Mesenchymal stem cell (in vitro differentiated cells and primary cell): ENCODE measurements around the gene ANTXRL.
"Not testable (repeated sequence)": the region's sequence is repeated elsewhere in the genome, so short reads cannot be mapped to it uniquely, and the experiment has no call there.

Experiments
- DNase-seq: peaks from one replicate; pipeline ENCODE4 v3.0.0-alpha.2; 2013
- H2AFZ ChIP-seq: one replicate; pipeline ENCODE4 v1.6.1; 2013; ENCODE audit warnings: low read depth, mild to moderate bottlenecking, control low read depth, inconsistent platforms, low read length, moderate library complexity
- H2AK5ac ChIP-seq: 2 replicates; pipeline ENCODE4 v1.6.1; 2013; ENCODE audit warnings: low read length, moderate library complexity, mild to moderate bottlenecking, inconsistent platforms; ENCODE audit not compliant: severe bottlenecking
- H2BK120ac ChIP-seq: one replicate; pipeline ENCODE4 v1.6.1; 2013; ENCODE audit warnings: low read depth, mild to moderate bottlenecking, inconsistent platforms, low read length, moderate library complexity
- H2BK12ac ChIP-seq, 2 experiments: one replicate each; pipeline ENCODE4 v1.6.1; 2013; ENCODE audit warnings: inconsistent platforms in 2 of 2, low read length in 2 of 2, mild to moderate bottlenecking in 2 of 2, moderate library complexity in 2 of 2, control low read depth in 1 of 2
- H2BK15ac ChIP-seq: one replicate; pipeline ENCODE4 v1.6.1; 2013; ENCODE audit warnings: mild to moderate bottlenecking, low read depth, inconsistent platforms; ENCODE audit not compliant: poor library complexity, severe bottlenecking
- H2BK5ac ChIP-seq: 2 replicates; pipeline ENCODE4 v1.6.1; 2013; ENCODE audit warnings: low read depth, mild to moderate bottlenecking, low read length, control low read depth, inconsistent platforms; ENCODE audit not compliant: poor library complexity, severe bottlenecking
- H3K14ac ChIP-seq, 2 experiments: one replicate each; pipeline ENCODE4 v1.6.1; 2013; ENCODE audit warnings: inconsistent platforms in 2 of 2, low read length in 2 of 2, control low read depth in 1 of 2, mild to moderate bottlenecking in 1 of 2, moderate library complexity in 1 of 2
- H3K18ac ChIP-seq, 2 experiments: one replicate each; pipeline ENCODE4 v1.6.1; 2013; ENCODE audit warnings: inconsistent platforms in 2 of 2, low read length in 2 of 2, control low read depth in 1 of 2, low read depth in 1 of 2, mild to moderate bottlenecking in 1 of 2
- H3K23ac ChIP-seq, 2 experiments: one replicate each; pipeline ENCODE4 v1.6.1; 2013; ENCODE audit warnings: inconsistent platforms in 2 of 2, low read length in 2 of 2, mild to moderate bottlenecking in 2 of 2, moderate library complexity in 2 of 2, control low read depth in 1 of 2
- H3K27ac ChIP-seq: 2 replicates; pipeline ENCODE4 v1.5.1; 2013; ENCODE audit warnings: mild to moderate bottlenecking, moderate library complexity, low read length, control low read depth, inconsistent platforms; ENCODE audit not compliant: poor library complexity, severe bottlenecking
- H3K27me3 ChIP-seq, 2 experiments: 2 replicates each; pipeline versions ENCODE4 v1.6.1 to v1.7.0; 2013; ENCODE audit warnings: low read length in 2 of 2, mild to moderate bottlenecking in 2 of 2, moderate library complexity in 2 of 2, control low read depth in 1 of 2, inconsistent platforms in 1 of 2; ENCODE audit not compliant: control insufficient read depth in 1 of 2, insufficient read depth in 1 of 2
- H3K36me3 ChIP-seq, 2 experiments: 2 replicates each; pipeline versions ENCODE4 v1.6.1 to v1.7.0; 2013; ENCODE audit warnings: low read length in 2 of 2, control low read depth in 1 of 2, inconsistent platforms in 1 of 2, low read depth in 1 of 2, mild to moderate bottlenecking in 1 of 2; ENCODE audit not compliant: insufficient read depth in 2 of 2, control insufficient read depth in 1 of 2
- H3K4ac ChIP-seq, 2 experiments: one replicate each; pipeline ENCODE4 v1.6.1; 2013; ENCODE audit warnings: inconsistent platforms in 2 of 2, low read length in 2 of 2, mild to moderate bottlenecking in 2 of 2, moderate library complexity in 2 of 2, control low read depth in 1 of 2, low read depth in 1 of 2
- H3K4me1 ChIP-seq: 2 replicates; pipeline ENCODE4 v1.6.1; 2013; ENCODE audit warnings: low read depth, low read length, control low read depth; ENCODE audit not compliant: control insufficient read depth, insufficient read depth
- H3K4me2 ChIP-seq: 2 replicates; pipeline ENCODE4 v1.6.1; 2013; ENCODE audit warnings: low read length, mild to moderate bottlenecking, inconsistent platforms; ENCODE audit not compliant: poor library complexity, severe bottlenecking
- H3K4me3 ChIP-seq, 2 experiments: 2 replicates each; pipeline versions ENCODE4 v1.5.1 to v1.7.0; 2013; ENCODE audit warnings: low read length in 2 of 2, mild to moderate bottlenecking in 2 of 2, control low read depth in 1 of 2, low read depth in 1 of 2; ENCODE audit not compliant: insufficient read depth in 1 of 2
- H3K79me1 ChIP-seq: replicated peaks from 2 replicates; pipeline ENCODE4 v1.6.1; 2013; ENCODE audit warnings: mild to moderate bottlenecking, control low read depth, low read length, inconsistent platforms; ENCODE audit not compliant: poor library complexity, severe bottlenecking
- H3K9ac ChIP-seq: 2 replicates; pipeline ENCODE4 v1.7.0; 2013; ENCODE audit warnings: mild to moderate bottlenecking, low read length, moderate library complexity
- H3K9me3 ChIP-seq: 2 replicates; pipeline ENCODE4 v1.7.0; 2013; ENCODE audit warnings: mild to moderate bottlenecking, low read length; ENCODE audit not compliant: control insufficient read depth
- H4K8ac ChIP-seq: one replicate; pipeline ENCODE4 v1.6.1; 2013; ENCODE audit warnings: inconsistent platforms, mild to moderate bottlenecking, low read length, moderate library complexity
- H4K91ac ChIP-seq: one replicate; pipeline ENCODE4 v1.6.1; 2013; ENCODE audit warnings: mild to moderate bottlenecking, low read length, inconsistent platforms
- WGBS: methylation state at CpG from one replicate; pipeline ENCODE4 v1.1.7; 2013; ENCODE audit warnings: mixed read lengths; 5-methylcytosine and 5-hydroxymethylcytosine counted together

Gene ANTXRL

DNA sequence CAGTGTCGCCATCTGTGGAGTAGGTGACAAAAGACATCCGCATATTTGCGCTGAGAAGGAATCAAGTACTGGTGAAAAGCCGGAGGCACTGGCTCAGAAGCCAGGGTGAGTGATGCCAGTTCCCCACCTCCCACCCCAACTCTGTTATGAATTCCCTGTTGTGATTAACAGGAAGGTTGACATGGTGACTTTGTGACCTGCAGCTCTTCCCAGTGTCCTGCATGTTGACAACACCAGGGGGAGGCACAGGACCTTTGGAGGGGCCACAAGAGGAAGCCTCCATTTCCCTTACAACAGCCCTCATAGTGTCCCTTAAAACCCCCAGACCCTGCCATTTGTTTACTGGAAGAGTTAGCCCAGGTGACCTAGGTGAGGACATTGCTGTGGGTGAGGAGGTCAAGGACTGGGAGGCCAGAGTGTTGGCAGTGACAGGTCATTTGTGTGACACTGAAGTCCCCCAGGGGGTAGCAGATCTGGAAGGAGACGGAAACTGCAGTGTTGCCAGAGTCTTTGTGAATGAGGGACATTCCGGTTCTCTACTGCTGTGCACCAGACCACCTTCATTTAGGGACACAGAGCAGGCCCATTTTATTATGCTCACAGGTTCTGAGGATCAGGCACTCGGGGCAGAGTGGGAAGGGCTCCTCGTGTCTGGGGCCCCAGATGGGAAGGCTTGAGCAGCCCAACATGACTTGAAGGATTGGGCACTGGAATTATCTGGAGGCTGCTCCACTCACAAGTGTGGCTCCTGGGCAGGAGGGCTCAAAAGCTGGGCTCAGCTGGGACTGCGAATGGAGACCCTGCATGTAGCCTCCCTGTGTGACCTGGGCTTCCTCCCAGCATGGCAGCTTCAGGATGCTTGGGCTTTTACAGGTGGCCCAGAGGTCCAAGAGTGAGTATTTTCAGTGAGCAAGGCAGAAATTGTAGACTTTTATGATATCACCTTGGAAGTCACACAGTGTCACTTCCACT lies 13.0 kb upstream of the ANTXRL start:
- Histone ChIP-seq H3K14ac (no peak overlapping the region), H3K9ac (no peak overlapping the region), H3K4me1 (no peaks in the 10 kb centered on the region), H2BK120ac (no peak overlapping the region), H3K4ac (no peak overlapping the region), H3K4me2 (no peak overlapping the region), H4K91ac (no peak overlapping the region), H2BK15ac (no peak overlapping the region), H3K27ac (no peak overlapping the region), H4K8ac (no peak overlapping the region), H3K9me3 (no peaks in the 10 kb centered on the region), H3K18ac (no peak overlapping the region), H2AK5ac (no peak overlapping the region), H3K27me3 (peaks cover 9 to 16% of the 10 kb centered on the region in 2 experiments), H3K4me3 (no peak overlapping the region), H3K23ac (no peak overlapping the region), H2BK12ac (no peak overlapping the region), H3K79me1 (no peaks in the 10 kb centered on the region), H2AFZ (no peak overlapping the region), H2BK5ac (no peak overlapping the region), H3K36me3 (no peaks in the 10 kb centered on the region)
- DNase-seq = no peak
- WGBS = 75% methylated on average over 9 of the region's 9 CpGs

DNA sequence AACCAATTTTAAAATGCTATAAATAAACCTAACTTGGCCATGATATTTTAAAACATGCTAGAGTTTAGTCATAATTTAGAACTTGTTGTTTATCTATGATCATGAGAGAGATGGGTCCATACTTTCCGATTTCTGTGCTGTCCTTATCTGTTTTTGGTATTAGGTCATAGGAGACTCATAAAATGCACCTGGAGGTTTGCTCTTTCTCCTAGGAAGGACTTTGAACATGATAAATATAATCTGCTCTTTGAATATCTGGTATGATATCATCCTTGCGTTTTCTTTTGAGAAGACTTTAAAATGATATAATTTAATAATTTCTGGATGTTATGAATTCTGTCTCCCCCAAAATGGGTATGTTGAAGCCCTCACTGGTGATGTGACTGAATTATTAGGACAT lies 9.0 kb upstream of the ANTXRL start:
- H3K4me2 ChIP-seq = no peak overlapping the region
- H3K18ac ChIP-seq = no peak overlapping the region
- 89% methylated on average over 2 of the region's 2 CpGs for WGBS
- no peak for DNase-seq
- H3K36me3 ChIP-seq = no peaks in the 10 kb centered on the region
- H2AK5ac ChIP-seq = no peak overlapping the region
- H3K23ac ChIP-seq = no peak overlapping the region
- no peaks in the 10 kb centered on the region for H3K79me1 ChIP-seq
- no peaks in the 10 kb centered on the region for H3K9me3 ChIP-seq
- no peak overlapping the region for H3K14ac ChIP-seq
- H2BK5ac ChIP-seq = no peak overlapping the region
- no peak overlapping the region for H2BK15ac ChIP-seq
- no peak overlapping the region for H3K9ac ChIP-seq
- no peak overlapping the region for H2BK120ac ChIP-seq
- no peak overlapping the region for H2BK12ac ChIP-seq
- H3K27me3 ChIP-seq = peaks cover 25 to 29% of the 10 kb centered on the region in 2 experiments
- no peak overlapping the region for H4K8ac ChIP-seq
- peaks cover 6% of the 10 kb centered on the region for H3K4me1 ChIP-seq
- no peak overlapping the region for H3K27ac ChIP-seq
- no peak overlapping the region for H4K91ac ChIP-seq
- H3K4ac ChIP-seq = no peak overlapping the region
- H2AFZ ChIP-seq = no peak overlapping the region
- H3K4me3 ChIP-seq = no peak overlapping the region

DNA sequence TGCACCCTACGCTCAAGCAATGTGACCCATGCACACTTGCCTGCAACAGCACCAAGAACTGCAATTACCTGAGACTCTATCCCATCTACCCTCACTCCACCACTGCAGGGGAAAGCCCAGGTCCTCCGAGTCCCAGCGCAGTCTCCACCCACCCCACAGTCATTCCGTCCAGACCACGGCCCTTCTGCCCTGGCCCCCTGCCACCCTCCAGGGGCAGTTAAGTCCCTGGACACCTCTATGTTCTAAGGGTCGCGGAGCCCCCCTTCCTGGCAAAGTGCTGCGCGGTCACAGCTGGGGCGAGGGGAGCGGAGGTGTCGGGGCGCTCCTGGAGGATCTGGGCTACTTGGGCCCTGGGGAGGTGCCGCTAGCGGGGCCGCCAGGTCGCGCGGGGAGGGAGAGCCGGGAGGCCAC lies 4.4 kb upstream of the ANTXRL start:
- not testable (repeated sequence) for H4K91ac ChIP-seq, H3K9ac ChIP-seq, H3K18ac ChIP-seq, H2BK120ac ChIP-seq, H3K79me1 ChIP-seq, H2BK12ac ChIP-seq, H4K8ac ChIP-seq, H3K27ac ChIP-seq, H3K9me3 ChIP-seq, H2BK5ac ChIP-seq, H3K36me3 ChIP-seq, H2BK15ac ChIP-seq, DNase-seq, H3K4ac ChIP-seq, H2AK5ac ChIP-seq
- Histone ChIP-seq H3K4me2 (peak overlapping the region; percentile 95), H2AFZ (peak overlapping the region; percentile 67), H3K14ac (peak overlapping the region in 1 of 2 experiments; percentile 79), H3K23ac (peak overlapping the region in 1 of 2 experiments; percentile 85), H3K27me3 (peaks cover 26 to 57% of the 10 kb centered on the region in 2 experiments), H3K4me1 (peaks cover 15% of the 10 kb centered on the region), H3K4me3 (peak overlapping the region; percentile 40 to 63)
- WGBS = 8% methylated on average over 20 of the region's 20 CpGs

DNA sequence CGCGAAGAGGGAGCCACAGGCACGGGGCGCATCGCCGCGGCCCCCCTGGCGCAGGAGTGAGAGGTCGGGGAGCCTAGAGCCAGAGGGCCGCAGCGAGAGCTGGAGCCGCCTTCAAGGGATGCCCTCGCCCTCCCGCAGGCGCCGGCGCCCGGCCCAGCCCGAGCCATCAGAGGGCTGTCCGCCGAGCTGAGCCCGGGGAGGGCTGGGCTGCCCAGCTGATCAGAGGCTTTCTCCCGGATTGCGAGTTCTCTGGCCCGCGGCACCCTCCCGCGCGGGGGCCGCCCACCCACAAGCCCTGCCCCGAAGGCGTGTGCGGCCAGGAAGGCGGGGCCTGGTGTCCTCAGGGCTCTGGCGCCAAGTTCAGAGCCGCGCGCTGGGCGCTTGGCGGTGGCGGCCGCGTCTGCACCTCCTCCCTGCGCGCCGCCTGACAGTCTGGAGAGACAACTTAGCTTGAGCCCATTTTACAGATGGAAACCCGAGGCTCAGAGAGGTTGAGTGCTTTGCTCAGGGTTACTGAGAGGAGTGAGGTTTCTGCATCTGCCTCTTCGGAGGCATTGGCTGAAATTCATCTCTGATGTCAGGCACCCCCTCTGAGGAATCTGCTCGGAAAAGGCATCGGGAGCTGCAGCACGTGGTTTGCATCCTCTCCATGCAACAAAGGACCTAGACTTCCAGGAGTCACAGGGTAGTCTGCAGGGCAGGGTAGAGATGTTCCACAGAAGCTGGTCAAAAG lies 3.8 kb upstream of the ANTXRL start:
- Histone ChIP-seq H3K79me1 (no peaks in the 10 kb centered on the region), H3K4me1 (peaks cover 15% of the 10 kb centered on the region), H3K4ac (no peak overlapping the region), H3K9ac (no peak overlapping the region), H3K27me3 (peaks cover 27 to 58% of the 10 kb centered on the region in 2 experiments), H4K91ac (no peak overlapping the region), H2BK120ac (no peak overlapping the region), H3K18ac (no peak overlapping the region), H4K8ac (no peak overlapping the region), H3K23ac (peak overlapping the region in 1 of 2 experiments; percentile 85), H2AK5ac (no peak overlapping the region), H2BK5ac (no peak overlapping the region), H3K9me3 (no peaks in the 10 kb centered on the region), H3K36me3 (no peaks in the 10 kb centered on the region), H3K14ac (peak overlapping the region in 1 of 2 experiments; percentile 79), H2BK15ac (no peak overlapping the region), H3K4me3 (peak overlapping the region; percentile 40 to 63), H3K27ac (no peak overlapping the region), H2BK12ac (no peak overlapping the region), H3K4me2 (peak overlapping the region; percentile 95), H2AFZ (peak overlapping the region; percentile 67)
- DNase-seq = peak; percentile 81
- WGBS = 11% methylated on average over 35 of the region's 51 CpGs
